Astrocyte (in vitro differentiated cells and primary cell): ENCODE measurements around the gene CASP10.

Experiments used
- CTCF ChIP-seq: IDR thresholded peaks from 2 replicates; pipeline ENCODE4 v1.5.1; 2011; ENCODE audit warnings: low read depth, mild to moderate bottlenecking, inconsistent platforms, low read length, moderate library complexity; ENCODE audit not compliant: insufficient read depth
- EZH2 ChIP-seq: IDR thresholded peaks from 2 replicates; pipeline ENCODE4 v1.6.1; 2012; ENCODE audit warnings: mild to moderate bottlenecking, low read length, inconsistent platforms; ENCODE audit not compliant: insufficient read depth

DNA sequence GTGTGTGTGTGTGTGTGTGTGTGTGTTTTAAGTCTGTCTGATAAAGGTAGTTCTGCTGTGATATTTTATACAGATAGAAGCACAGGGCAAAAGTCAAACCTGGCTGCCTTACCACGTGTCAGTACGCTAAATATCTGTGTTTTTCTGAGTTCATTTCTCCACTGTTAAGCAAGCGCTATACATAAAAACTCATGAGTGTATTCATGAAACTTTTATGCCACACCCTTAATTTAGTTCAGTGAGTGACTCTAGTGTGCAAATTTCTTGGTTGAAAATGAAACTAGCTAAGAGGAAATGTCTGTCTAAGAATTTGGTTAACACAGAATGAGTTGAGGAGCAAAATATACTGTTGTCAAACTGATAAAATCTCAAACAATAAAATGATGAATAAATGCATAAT, 11.2 kb downstream of the CASP10 start:
- no peak for TF ChIP-seq CTCF
- TF ChIP-seq EZH2: no peak
